Spleen (tissue), 7 donors: Measurements from ENCODE around the gene TMEM234.

Source experiments
- CTCF ChIP-seq, 11 experiments: fragments of 200-600 bp in 7 of 11; fragments of 450-650 bp in 4 of 11; sonication (generic) in 4 of 11; IDR thresholded peaks in 8 of 11; conservative IDR thresholded peaks in 3 of 11; 1 replicate in 7 of 11; 2 replicates in 4 of 11; pipeline versions ENCODE4 v1.4.0 to v1.8.0; 2016 to 2021; ENCODE audit warnings: antibody characterized with exemption in 11 of 11, inconsistent platforms in 4 of 11, mild to moderate bottlenecking in 1 of 11
- POLR2A ChIP-seq, 3 donors: fragments of 450-650 bp; IDR thresholded peaks; one replicate each; pipeline ENCODE4 v1.5.1; 2017; ENCODE audit warnings: antibody characterized with exemption in 3 of 3, mild to moderate bottlenecking in 1 of 3
- donor health status: DM: no; HTN: no; CAD: no; lungs with moderate emphysema.
- donor health status: DM: no; HTN: no; CAD: no.
- donor health status: DM: no; HTN: no; CAD: no.

- no peak for TF ChIP-seq POLR2A (IDR thresholded peaks at IDR 0.05)
- TF ChIP-seq CTCF (IDR thresholded peaks at IDR 0.05 in 8 of 11, conservative IDR thresholded peaks at IDR 0.05 in 3 of 11) = no peak
These were observed 9.8 kb upstream of the TMEM234 start for GRCh38 chr1:32231843-32232432.
